Lower lobe of right lung (tissue), 2 donors: Measurements from ENCODE around the gene CBX3. TPM values are rescaled to one million over a fixed set of nuclear protein-coding genes. Genes with fewer than 3 reads are reported as not detected.
"Not testable (repeated sequence)": the region's sequence is repeated elsewhere in the genome, so short reads cannot be mapped to it uniquely, and the experiment has no call there.

Experiments used
- ATAC-seq, 2 donors: fragments of 200-7000 bp; cut with Tn5 transposase; one replicate each; pipeline ENCODE4 v1.9.1; 2020 to 2022; ENCODE audit warnings: mild to moderate bottlenecking in 2 of 2, moderate library complexity in 2 of 2
- DNase-seq: peaks from one replicate; pipeline ENCODE4 v3.0.0-alpha.2; 2020
- H3K27ac ChIP-seq: fragments of 200-600 bp; one replicate; pipeline ENCODE4 v1.8.0; 2022
- H3K27me3 ChIP-seq: fragments of 200-600 bp; one replicate; pipeline ENCODE4 v1.8.0; 2022; ENCODE audit warnings: low read depth
- H3K36me3 ChIP-seq: fragments of 200-600 bp; one replicate; pipeline ENCODE4 v1.8.0; 2022; ENCODE audit warnings: mild to moderate bottlenecking
- H3K4me1 ChIP-seq: fragments of 200-600 bp; one replicate; pipeline ENCODE4 v1.8.0; 2022
- H3K4me3 ChIP-seq: fragments of 200-600 bp; one replicate; pipeline ENCODE4 v1.8.0; 2022; ENCODE audit warnings: mild to moderate bottlenecking
- H3K9me3 ChIP-seq: fragments of 200-600 bp; one replicate; pipeline ENCODE4 v1.8.0; 2022
- CTCF ChIP-seq: fragments of 200-600 bp; IDR thresholded peaks from one replicate; pipeline ENCODE4 v1.8.0; 2022; ENCODE audit warnings: antibody characterized with exemption, mild to moderate bottlenecking
- intact Hi-C: fragments of 100-400 bp; cut with DNase I; formaldehyde crosslinking; loops from one replicate; pipeline ENCODE4 v1.11.0; 2022
- total RNA-seq: library from RNA; stranded (reverse); fragmentation: NEBNext Ultra II Directional; extraction: Animal tissue kit (Norgen Biotek cat#: 25700); gene quantifications from one replicate; pipeline ENCODE4 v1.2.1, GENCODE V29; 2021
- donor health status: DM: no; HTN: yes; CAD: no; lungs with severe emphysema.

The CBX3 gene
- total RNA-seq, 1 donor from 2014 or later = 94.3 TPM

GRCh38 chr7:26238032-26238431 is 36.5 kb downstream of the CBX3 start:
- DNase-seq = no peak
- no peak for TF ChIP-seq CTCF
- ATAC-seq = no peak
- Histone ChIP-seq H3K4me3 (no peak overlapping the region), H3K4me1 (no peaks in the 10 kb centered on the region), H3K27me3 (no peaks in the 10 kb centered on the region), H3K36me3 (no peaks in the 10 kb centered on the region), H3K9me3 (no peaks in the 10 kb centered on the region), H3K27ac (no peak overlapping the region)
- intact Hi-C loops = no loop called here

GRCh38 chr7:26245150-26245549 is 43.6 kb downstream of the CBX3 start:
- ATAC-seq = no peak
- Histone ChIP-seq H3K27ac (no peak overlapping the region), H3K9me3 (no peaks in the 10 kb centered on the region), H3K4me3 (no peak overlapping the region), H3K4me1 (no peaks in the 10 kb centered on the region), H3K27me3 (no peaks in the 10 kb centered on the region), H3K36me3 (no peaks in the 10 kb centered on the region)
- intact Hi-C loops = no loop called here
- DNase-seq = no peak
- no peak for TF ChIP-seq CTCF

- intact Hi-C loops = no loop called here
- H3K27ac ChIP-seq = no peak overlapping the region
- ATAC-seq (no peak), DNase-seq (no peak)
- H3K27me3 ChIP-seq = no peaks in the 10 kb centered on the region
- no peaks in the 10 kb centered on the region for H3K9me3 ChIP-seq
- H3K4me3 ChIP-seq = no peak overlapping the region
- TF ChIP-seq CTCF = no peak
- H3K4me1 ChIP-seq = no peaks in the 10 kb centered on the region
- H3K36me3 ChIP-seq = no peaks in the 10 kb centered on the region
Observed at GRCh38 chr7:26250239-26250638, 48.7 kb downstream of the CBX3 start.

GRCh38 chr7:26261866-26262265 is 60.3 kb downstream of the CBX3 start:
- H3K9me3 ChIP-seq, H3K36me3 ChIP-seq, intact Hi-C loops, ATAC-seq, DNase-seq, H3K4me1 ChIP-seq, H3K27me3 ChIP-seq, H3K4me3 ChIP-seq, H3K27ac ChIP-seq: not testable (repeated sequence)

Other genes with a start within 250 kb of the CBX3 start
- gene NFE2L3, start 49.5 kb upstream of the CBX3 start, total RNA-seq = 4.8 TPM
- 368 TPM for gene HNRNPA2B1, start 999 bp upstream of the CBX3 start, total RNA-seq
- 85.1 TPM for gene SNX10, start 90.1 kb downstream of the CBX3 start, total RNA-seq